PC-3 (cell line): ENCODE results near the gene GDA.

Experiments
- EZH2 ChIP-seq: fragments of 300-600 bp; sonication (generic); IDR thresholded peaks from one replicate; pipeline ENCODE4 v1.6.1; 2017; ENCODE audit warnings: antibody characterized with exemption, mild to moderate bottlenecking, low read length; ENCODE audit not compliant: unreplicated experiment
- EZH2phosphoT487 ChIP-seq: fragments of 300-600 bp; sonication (generic); IDR thresholded peaks from 2 replicates; pipeline ENCODE4 v1.6.1; 2018; ENCODE audit warnings: mild to moderate bottlenecking, antibody characterized with exemption, low read length, borderline replicate concordance
- TF ChIP-seq, protein P1 (sequence below): fragments of 300-600 bp; sonication (generic); conservative IDR thresholded peaks from 2 replicates; pipeline ENCODE4 v1.5.1; 2017; ENCODE audit warnings: antibody characterized with exemption, low read depth, mild to moderate bottlenecking, low read length

- TF ChIP-seq, protein P1, sequence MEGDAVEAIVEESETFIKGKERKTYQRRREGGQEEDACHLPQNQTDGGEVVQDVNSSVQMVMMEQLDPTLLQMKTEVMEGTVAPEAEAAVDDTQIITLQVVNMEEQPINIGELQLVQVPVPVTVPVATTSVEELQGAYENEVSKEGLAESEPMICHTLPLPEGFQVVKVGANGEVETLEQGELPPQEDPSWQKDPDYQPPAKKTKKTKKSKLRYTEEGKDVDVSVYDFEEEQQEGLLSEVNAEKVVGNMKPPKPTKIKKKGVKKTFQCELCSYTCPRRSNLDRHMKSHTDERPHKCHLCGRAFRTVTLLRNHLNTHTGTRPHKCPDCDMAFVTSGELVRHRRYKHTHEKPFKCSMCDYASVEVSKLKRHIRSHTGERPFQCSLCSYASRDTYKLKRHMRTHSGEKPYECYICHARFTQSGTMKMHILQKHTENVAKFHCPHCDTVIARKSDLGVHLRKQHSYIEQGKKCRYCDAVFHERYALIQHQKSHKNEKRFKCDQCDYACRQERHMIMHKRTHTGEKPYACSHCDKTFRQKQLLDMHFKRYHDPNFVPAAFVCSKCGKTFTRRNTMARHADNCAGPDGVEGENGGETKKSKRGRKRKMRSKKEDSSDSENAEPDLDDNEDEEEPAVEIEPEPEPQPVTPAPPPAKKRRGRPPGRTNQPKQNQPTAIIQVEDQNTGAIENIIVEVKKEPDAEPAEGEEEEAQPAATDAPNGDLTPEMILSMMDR, result no peak
- TF ChIP-seq EZH2 (no peak), EZH2phosphoT487 (no peak)
Observed at GRCh38 chr9:72257814-72258213, 108.6 kb downstream of the GDA start.
